Measurements from ENCODE around the gene INPP4A.

The INPP4A gene

DNA sequence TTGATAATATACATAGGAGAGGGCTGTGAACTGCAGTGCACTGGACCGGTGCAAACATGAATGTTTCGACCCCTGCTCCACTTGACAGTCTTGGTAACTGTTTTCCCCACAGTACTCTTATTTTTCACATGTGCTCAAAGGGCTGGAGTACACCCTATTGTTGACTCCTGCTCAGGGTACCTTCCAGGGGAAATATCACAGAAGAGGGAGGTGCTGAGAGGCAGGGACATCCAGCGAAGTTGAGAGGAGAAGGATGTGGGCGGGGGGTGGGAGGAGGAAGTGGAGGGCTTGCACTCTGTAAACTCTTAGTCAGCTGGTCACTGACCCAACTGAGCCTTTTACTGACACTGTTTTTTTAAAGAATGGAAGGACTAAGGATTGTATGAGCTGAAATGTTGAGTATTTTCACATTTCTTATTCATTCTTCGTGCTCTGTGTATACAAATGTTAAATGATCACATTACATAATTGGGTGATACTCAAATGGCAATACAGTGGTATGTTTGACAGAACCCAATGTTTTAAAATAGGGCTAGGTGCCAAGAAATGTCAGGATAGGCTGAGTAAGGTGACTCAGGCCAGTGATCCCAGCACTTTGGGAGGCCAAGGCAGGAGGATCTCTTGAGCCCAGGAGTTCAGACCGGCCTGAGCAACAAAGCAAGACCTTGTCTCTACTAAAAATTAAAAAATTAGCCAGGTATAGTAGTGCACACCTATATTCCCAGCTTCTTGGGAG is 10.0 kb downstream of the INPP4A start:
- DNase-seq (ENCODE audit: low read depth, low spot score): no peak
- Histone ChIP-seq H3K4me3 (no peak overlapping the region), H3K36me3 (ENCODE audit: insufficient read depth, low read length) (0 out of 2 replicates have a peak, but pooled peaks cover 3% of the 10 kb centered on the region), H3K27ac (no peak overlapping the region), H3K9ac (ENCODE audit: insufficient read length) (no peak overlapping the region), H3K9me3 (ENCODE audit: low read depth, low read length) (no peaks in the 10 kb centered on the region)
- TF ChIP-seq POLR2AphosphoS5 (IDR thresholded peaks at IDR 0.05; ENCODE audit: borderline replicate concordance, low read depth, low read length) (no peak), EZH2 (IDR thresholded peaks at IDR 0.05) (no peak), FOXP2 (optimal IDR thresholded peaks at IDR 0.05; ENCODE audit: control extremely low read depth, extremely low read length, insufficient read depth) (no peak)

DNA sequence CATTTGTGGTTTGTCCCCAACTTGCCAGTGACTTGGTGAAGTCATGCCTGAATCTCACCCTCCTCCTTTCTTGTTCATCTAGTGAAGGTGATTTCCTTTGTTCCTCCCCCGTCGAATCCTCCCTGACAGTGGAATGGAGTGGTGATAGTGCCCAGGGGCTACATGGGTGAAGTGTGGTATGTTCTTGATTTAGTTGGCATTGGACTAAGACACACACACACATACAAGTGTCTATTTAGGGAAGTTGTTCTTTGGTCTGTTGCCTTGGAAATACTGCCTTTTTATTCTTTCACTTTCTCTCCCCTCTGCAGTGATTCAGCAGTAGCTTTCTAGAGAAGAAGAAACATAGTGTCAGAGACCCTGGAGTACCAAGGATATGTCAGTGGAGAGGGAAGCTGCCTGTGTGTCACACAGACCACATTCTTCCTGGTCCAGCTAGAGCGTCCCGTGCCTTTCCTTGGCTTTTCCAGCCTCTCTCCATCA is 10.9 kb downstream of the INPP4A start:
- H3K27ac ChIP-seq: no peak overlapping the region
- no peak overlapping the region for H3K9ac ChIP-seq (ENCODE audit: insufficient read length)
- H3K4me3 ChIP-seq: no peak overlapping the region
- no peak for TF ChIP-seq EZH2 (IDR thresholded peaks at IDR 0.05)
- TF ChIP-seq POLR2AphosphoS5 (IDR thresholded peaks at IDR 0.05; ENCODE audit: borderline replicate concordance, low read depth, low read length): no peak
- TF ChIP-seq FOXP2 (optimal IDR thresholded peaks at IDR 0.05; ENCODE audit: control extremely low read depth, extremely low read length, insufficient read depth): no peak
- H3K9me3 ChIP-seq (ENCODE audit: low read depth, low read length): no peaks in the 10 kb centered on the region
- 0 out of 2 replicates have a peak, but pooled peaks cover 3% of the 10 kb centered on the region for H3K36me3 ChIP-seq (ENCODE audit: insufficient read depth, low read length)
- no peak for DNase-seq (ENCODE audit: low read depth, low spot score)

DNA sequence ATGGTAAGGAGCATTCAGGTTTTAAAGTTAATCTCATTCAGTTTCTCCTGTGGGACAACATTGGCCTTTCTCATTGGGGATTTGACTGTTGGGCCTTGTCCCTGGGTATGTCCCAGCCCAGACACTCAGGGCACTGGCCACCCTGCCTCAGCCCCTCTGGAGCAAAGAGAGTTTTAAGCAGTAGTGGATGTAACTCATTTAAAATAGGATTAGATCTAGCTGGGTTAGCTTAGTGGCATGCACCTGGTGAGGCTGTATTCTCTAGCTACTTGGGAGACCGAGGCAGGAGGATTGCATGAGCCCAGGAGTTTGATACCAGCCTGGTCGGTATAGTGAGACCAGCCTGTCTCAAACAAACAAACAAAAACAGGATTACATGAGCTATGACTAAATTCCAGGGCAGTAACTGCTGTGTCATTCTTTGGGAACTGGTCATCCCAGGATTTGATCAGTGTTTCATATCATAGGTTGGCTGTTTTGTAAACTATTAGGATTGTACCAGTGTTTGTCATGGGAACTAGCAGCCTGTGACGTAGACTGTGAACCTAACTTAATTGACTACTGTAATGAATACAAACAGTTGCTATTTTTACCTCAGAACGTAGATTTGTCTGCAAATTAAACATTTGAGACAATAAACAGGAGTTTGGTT is 12.5 kb downstream of the INPP4A start:
- DNase-seq (ENCODE audit: low read depth, low spot score): no peak
- H3K4me3 ChIP-seq: no peak overlapping the region
- TF ChIP-seq EZH2 (IDR thresholded peaks at IDR 0.05) (no peak), POLR2AphosphoS5 (IDR thresholded peaks at IDR 0.05; ENCODE audit: borderline replicate concordance, low read depth, low read length) (no peak), FOXP2 (optimal IDR thresholded peaks at IDR 0.05; ENCODE audit: control extremely low read depth, extremely low read length, insufficient read depth) (no peak)
- no peaks in the 10 kb centered on the region for H3K9me3 ChIP-seq (ENCODE audit: low read depth, low read length)
- H3K9ac ChIP-seq (ENCODE audit: insufficient read length): no peak overlapping the region
- H3K27ac ChIP-seq: no peak overlapping the region
- H3K36me3 ChIP-seq (ENCODE audit: insufficient read depth, low read length): 0 out of 2 replicates have a peak, but pooled peaks cover 3% of the 10 kb centered on the region

GRCh38 chr2:98458207-98458606 is 13.5 kb downstream of the INPP4A start:
- no peaks in the 10 kb centered on the region for H3K9me3 ChIP-seq (ENCODE audit: low read depth, low read length)
- H3K27ac ChIP-seq: no peak overlapping the region
- H3K36me3 ChIP-seq (ENCODE audit: insufficient read depth, low read length): 0 out of 2 replicates have a peak, but pooled peaks cover 3% of the 10 kb centered on the region
- DNase-seq (ENCODE audit: low read depth, low spot score): no peak
- no peak for TF ChIP-seq POLR2AphosphoS5 (IDR thresholded peaks at IDR 0.05; ENCODE audit: borderline replicate concordance, low read depth, low read length)
- TF ChIP-seq FOXP2 (optimal IDR thresholded peaks at IDR 0.05; ENCODE audit: control extremely low read depth, extremely low read length, insufficient read depth): no peak
- TF ChIP-seq EZH2 (IDR thresholded peaks at IDR 0.05): no peak
- H3K9ac ChIP-seq (ENCODE audit: insufficient read length): no peak overlapping the region
- no peak overlapping the region for H3K4me3 ChIP-seq

DNA sequence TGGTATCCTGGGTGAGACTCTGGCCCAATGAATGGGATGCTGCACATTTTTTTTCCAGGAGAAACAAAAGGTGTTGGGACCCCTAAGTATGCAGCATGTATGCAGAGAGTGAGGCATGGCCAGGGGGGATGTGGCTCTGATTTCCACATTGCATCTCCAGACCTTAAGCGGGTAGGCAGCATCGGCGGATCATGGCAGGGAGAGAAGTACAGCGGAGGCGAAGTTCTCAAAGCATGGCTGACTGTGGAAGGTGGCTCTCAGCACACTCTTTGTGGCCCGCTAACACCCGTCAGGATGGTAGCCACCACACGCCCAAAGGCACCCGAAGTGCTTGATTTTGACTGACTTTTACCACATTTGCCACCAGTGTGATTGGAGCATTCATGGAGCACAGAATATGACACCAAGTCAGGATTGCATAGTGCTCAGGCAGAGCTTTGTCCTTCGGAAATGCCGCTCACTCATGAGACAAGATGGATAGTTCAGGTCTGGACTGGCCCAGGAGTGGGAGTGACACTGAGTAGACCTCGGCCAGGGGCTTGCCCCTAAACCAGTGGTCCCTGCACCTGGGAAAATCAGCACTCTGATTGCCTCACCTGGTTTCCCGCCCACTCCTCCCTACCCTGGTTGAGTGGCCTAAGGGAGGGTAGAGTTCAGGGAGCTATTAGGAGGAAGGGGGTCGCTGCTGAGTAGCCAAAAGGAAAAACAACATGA is 14.2 kb downstream of the INPP4A start:
- Histone ChIP-seq H3K4me3 (no peak overlapping the region), H3K9ac (ENCODE audit: insufficient read length) (no peak overlapping the region), H3K9me3 (ENCODE audit: low read depth, low read length) (no peaks in the 10 kb centered on the region), H3K36me3 (ENCODE audit: insufficient read depth, low read length) (0 out of 2 replicates have a peak, but pooled peaks cover 3% of the 10 kb centered on the region), H3K27ac (no peak overlapping the region)
- no peak for DNase-seq (ENCODE audit: low read depth, low spot score)
- TF ChIP-seq EZH2 (IDR thresholded peaks at IDR 0.05) (no peak), POLR2AphosphoS5 (IDR thresholded peaks at IDR 0.05; ENCODE audit: borderline replicate concordance, low read depth, low read length) (no peak)

DNA sequence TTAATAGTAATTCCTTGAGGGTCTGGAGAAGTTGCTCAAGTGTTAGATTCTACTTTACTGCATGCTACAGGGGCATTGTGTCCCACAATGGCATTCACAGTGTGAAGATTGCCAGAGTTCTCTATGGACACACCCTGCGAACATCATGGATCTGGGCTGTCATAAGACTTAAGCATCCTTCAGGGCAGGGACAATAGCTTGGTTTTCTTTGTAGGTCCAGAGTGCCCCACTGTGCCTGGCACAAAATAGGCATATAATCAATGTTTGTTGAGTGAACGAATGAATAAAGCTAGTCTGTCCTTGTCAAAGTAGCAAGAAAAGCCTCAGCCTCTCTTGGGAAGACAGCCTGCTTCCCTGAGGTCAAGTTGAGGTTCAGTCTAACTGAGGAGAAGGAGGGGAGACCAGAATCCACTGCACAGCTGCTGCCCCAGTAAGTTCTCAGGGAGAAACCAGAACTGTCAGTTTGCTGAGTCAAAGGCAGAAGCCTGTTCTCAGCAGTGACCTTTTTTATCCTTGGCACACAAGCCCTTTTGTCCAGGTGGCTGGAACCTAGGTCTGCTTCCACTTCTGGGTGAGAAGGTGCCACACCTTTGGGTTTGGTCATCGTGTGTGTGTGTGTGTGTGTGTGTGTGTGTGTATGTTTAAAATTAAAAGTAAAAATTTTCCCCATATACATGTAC is 15.0 kb downstream of the INPP4A start:
- no peak for TF ChIP-seq POLR2AphosphoS5 (IDR thresholded peaks at IDR 0.05; ENCODE audit: borderline replicate concordance, low read depth, low read length)
- TF ChIP-seq EZH2 (IDR thresholded peaks at IDR 0.05): no peak
- TF ChIP-seq FOXP2 (optimal IDR thresholded peaks at IDR 0.05; ENCODE audit: control extremely low read depth, extremely low read length, insufficient read depth): no peak
- no peak overlapping the region for H3K9ac ChIP-seq (ENCODE audit: insufficient read length)
- H3K27ac ChIP-seq: no peak overlapping the region

GRCh38 chr2:98460573-98461497 is 16.2 kb downstream of the INPP4A start:
- H3K36me3 ChIP-seq (ENCODE audit: insufficient read depth, low read length): 0 out of 2 replicates have a peak, but pooled peaks cover 3% of the 10 kb centered on the region
- TF ChIP-seq EZH2 (IDR thresholded peaks at IDR 0.05): no peak
- TF ChIP-seq POLR2AphosphoS5 (IDR thresholded peaks at IDR 0.05; ENCODE audit: borderline replicate concordance, low read depth, low read length): no peak
- no peak for TF ChIP-seq FOXP2 (optimal IDR thresholded peaks at IDR 0.05; ENCODE audit: control extremely low read depth, extremely low read length, insufficient read depth)
- no peak for DNase-seq (ENCODE audit: low read depth, low spot score)
- no peak overlapping the region for H3K4me3 ChIP-seq
- H3K9me3 ChIP-seq (ENCODE audit: low read depth, low read length): no peaks in the 10 kb centered on the region
- no peak overlapping the region for H3K9ac ChIP-seq (ENCODE audit: insufficient read length)
- no peak overlapping the region for H3K27ac ChIP-seq

More for the DNA sequence above, 15.0 kb downstream of the INPP4A start:
- 0 out of 2 replicates have a peak, but pooled peaks cover 3% of the 10 kb centered on the region for H3K36me3 ChIP-seq (ENCODE audit: insufficient read depth, low read length)
- no peaks in the 10 kb centered on the region for H3K9me3 ChIP-seq (ENCODE audit: low read depth, low read length)
- H3K4me3 ChIP-seq: no peak overlapping the region
- no peak for DNase-seq (ENCODE audit: low read depth, low spot score)
